K562 (cell line): ENCODE results near the gene MID1IP1. TPM values are rescaled to one million over a fixed set of nuclear protein-coding genes. Genes with fewer than 3 reads are reported as not detected.

Experiments used
- CCNT2 ChIP-seq: IDR thresholded peaks from 2 replicates; pipeline ENCODE4 v1.6.1; 2011; ENCODE audit warnings: borderline replicate concordance, low read depth, mild to moderate bottlenecking, moderate library complexity, mixed read lengths, low read length; ENCODE audit not compliant: insufficient read length; ENCODE audit errors: extremely low read depth
- FOXK1 ChIP-seq: sonication (generic); formaldehyde crosslinking; IDR thresholded peaks from 2 replicates; pipeline ENCODE4 v1.8.0; 2022; ENCODE audit warnings: missing genetic modification reagents, mild to moderate bottlenecking, borderline replicate concordance
- FOXM1 ChIP-seq, 2 experiments: fragments of 450-650 bp in 1 of 2; sonication (generic) in 1 of 2; formaldehyde crosslinking in 1 of 2; IDR thresholded peaks; 2 replicates each; pipeline versions ENCODE4 v1.6.1 to v1.9.0; 2017 to 2022; ENCODE audit warnings: low read depth in 2 of 2, mild to moderate bottlenecking in 2 of 2, missing genetic modification reagents in 1 of 2, moderate library complexity in 1 of 2
- HNRNPLL ChIP-seq: fragments of 200-400 bp; formaldehyde crosslinking; IDR thresholded peaks from 2 replicates; pipeline ENCODE4 v1.6.1; 2017; ENCODE audit warnings: low read length, low read depth, mild to moderate bottlenecking; ENCODE audit not compliant: poor library complexity, severe bottlenecking
- KDM5B ChIP-seq: fragments of 200-600 bp; sonication (generic); IDR thresholded peaks from 2 replicates; pipeline ENCODE4 v1.6.1; 2012; ENCODE audit warnings: low read depth, mild to moderate bottlenecking, moderate library complexity, low read length, control low read depth, inconsistent platforms; ENCODE audit not compliant: insufficient replicate concordance
- MCM7 ChIP-seq, 2 experiments: fragments of 450-650 bp; IDR thresholded peaks; 2 replicates each; pipeline ENCODE4 v1.6.1; 2016 to 2018
- POLR2G ChIP-seq: fragments of 200-400 bp; formaldehyde crosslinking; IDR thresholded peaks from 2 replicates; pipeline ENCODE4 v1.6.1; 2017; ENCODE audit warnings: low read depth, mild to moderate bottlenecking, antibody characterized with exemption, low read length, moderate library complexity
- RBM22 ChIP-seq: fragments of 200-400 bp; formaldehyde crosslinking; IDR thresholded peaks from 2 replicates; pipeline ENCODE4 v1.6.1; 2018; ENCODE audit warnings: low read length, low read depth; ENCODE audit not compliant: poor library complexity, severe bottlenecking
- SIN3A ChIP-seq, 2 experiments: fragments of 150-350 bp in 1 of 2; IDR thresholded peaks; 2 replicates each; pipeline ENCODE4 v1.6.1; 2011 to 2016; ENCODE audit warnings: borderline replicate concordance in 2 of 2, low read depth in 2 of 2, low read length in 2 of 2, mild to moderate bottlenecking in 2 of 2, moderate library complexity in 2 of 2; ENCODE audit not compliant: control insufficient read depth in 1 of 2
- ZBTB43 ChIP-seq: sonication (generic); formaldehyde crosslinking; IDR thresholded peaks from 2 replicates; pipeline ENCODE4 v1.8.0; 2023; ENCODE audit warnings: mild to moderate bottlenecking, missing genetic modification reagents
- polyA plus RNA-seq, 8 experiments: library from polyadenylated mRNA; depleted of rRNA in 4 of 8; stranded (reverse) in 5 of 8; unstranded in 3 of 8; fragments of >200 nt; fragmentation: Nextera tagmentation in 2 of 8; fragmentation: Illumina TruSeq in 1 of 8; extraction: Ambion mirVana in 2 of 8; extraction: Trizol in 1 of 8; gene quantifications; 2 replicates each; pipeline versions ENCODE4 v1.2.1 to v1.2.3, GENCODE V29; 2011 to 2014; ENCODE audit warnings: inconsistent platforms in 1 of 8, missing spikeins in 1 of 8
- total RNA-seq, 7 experiments: library from RNA; depleted of rRNA in 6 of 7; stranded (reverse); fragments of >200 nt in 6 of 7; fragmentation: Illumina TruSeq in 2 of 7; extraction: Trizol in 2 of 7; gene quantifications; 2 replicates each; pipeline versions ENCODE4 v1.2.1 to v1.2.3, GENCODE V29; 2011 to 2021; ENCODE audit warnings: low replicate concordance in 1 of 7
- TF ChIP-seq, protein P1 (sequence below), 2 experiments: fragments of 450-650 bp; IDR thresholded peaks; 2 replicates each; pipeline ENCODE4 v1.6.1; 2016
- TF ChIP-seq, protein P2 (sequence below): sonication (generic); formaldehyde crosslinking; IDR thresholded peaks from 2 replicates; pipeline ENCODE4 v1.8.0; 2022; ENCODE audit warnings: mild to moderate bottlenecking, missing genetic modification reagents, borderline replicate concordance
- TF ChIP-seq, protein P3 (sequence below): fragments of 250-450 bp; sonication (Bioruptor Pico); IDR thresholded peaks from 2 replicates; pipeline ENCODE4 v1.8.0; 2022; ENCODE audit warnings: inconsistent platforms, mild to moderate bottlenecking, moderate library complexity, borderline replicate concordance

The MID1IP1 gene
- total and polyA plus RNA-seq, 9 of the 15 experiments (the other 6 are each of a cell fraction or from before 2014, with no cell fraction given), result 0.51 to 102 (median 27.5) TPM

- TF ChIP-seq CCNT2 (peak; percentile 23), MCM7 (IDR thresholded peaks at IDR 0.05) (no peak), RBM22 (peak; percentile 12), ZBTB43 (CRISPR knock-in tag) (0 out of 2 replicates have a peak, but pooled peaks have one; percentile 40), KDM5B (peak; percentile 14), FOXM1 (IDR thresholded peaks at IDR 0.05; ENCODE audit: low read depth) (no peak), FOXM1 (CRISPR knock-in tag; IDR thresholded peaks at IDR 0.05; ENCODE audit: low read depth) (no peak), POLR2G (peak; percentile 19; the same call in 1 of the 2 replicates), HNRNPLL (peak; percentile 10), SIN3A (IDR thresholded peaks at IDR 0.05; ENCODE audit: borderline replicate concordance in 2 of 2, control insufficient read depth in 1 of 2, low read depth in 2 of 2, low read length in 2 of 2) (peak in 1 of 2 experiments; percentile 45; a peak in 2 of 4 replicates), FOXK1 (CRISPR knock-in tag) (0 out of 2 replicates have a peak, but pooled peaks have one; percentile 11)
- TF ChIP-seq, protein P1, sequence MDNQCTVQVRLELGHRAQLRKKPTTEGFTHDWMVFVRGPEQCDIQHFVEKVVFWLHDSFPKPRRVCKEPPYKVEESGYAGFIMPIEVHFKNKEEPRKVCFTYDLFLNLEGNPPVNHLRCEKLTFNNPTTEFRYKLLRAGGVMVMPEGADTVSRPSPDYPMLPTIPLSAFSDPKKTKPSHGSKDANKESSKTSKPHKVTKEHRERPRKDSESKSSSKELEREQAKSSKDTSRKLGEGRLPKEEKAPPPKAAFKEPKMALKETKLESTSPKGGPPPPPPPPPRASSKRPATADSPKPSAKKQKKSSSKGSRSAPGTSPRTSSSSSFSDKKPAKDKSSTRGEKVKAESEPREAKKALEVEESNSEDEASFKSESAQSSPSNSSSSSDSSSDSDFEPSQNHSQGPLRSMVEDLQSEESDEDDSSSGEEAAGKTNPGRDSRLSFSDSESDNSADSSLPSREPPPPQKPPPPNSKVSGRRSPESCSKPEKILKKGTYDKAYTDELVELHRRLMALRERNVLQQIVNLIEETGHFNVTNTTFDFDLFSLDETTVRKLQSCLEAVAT (IDR thresholded peaks at IDR 0.05), result peak; percentile 30 to 49; a peak in 3 of 4 replicates
- TF ChIP-seq, protein P2, sequence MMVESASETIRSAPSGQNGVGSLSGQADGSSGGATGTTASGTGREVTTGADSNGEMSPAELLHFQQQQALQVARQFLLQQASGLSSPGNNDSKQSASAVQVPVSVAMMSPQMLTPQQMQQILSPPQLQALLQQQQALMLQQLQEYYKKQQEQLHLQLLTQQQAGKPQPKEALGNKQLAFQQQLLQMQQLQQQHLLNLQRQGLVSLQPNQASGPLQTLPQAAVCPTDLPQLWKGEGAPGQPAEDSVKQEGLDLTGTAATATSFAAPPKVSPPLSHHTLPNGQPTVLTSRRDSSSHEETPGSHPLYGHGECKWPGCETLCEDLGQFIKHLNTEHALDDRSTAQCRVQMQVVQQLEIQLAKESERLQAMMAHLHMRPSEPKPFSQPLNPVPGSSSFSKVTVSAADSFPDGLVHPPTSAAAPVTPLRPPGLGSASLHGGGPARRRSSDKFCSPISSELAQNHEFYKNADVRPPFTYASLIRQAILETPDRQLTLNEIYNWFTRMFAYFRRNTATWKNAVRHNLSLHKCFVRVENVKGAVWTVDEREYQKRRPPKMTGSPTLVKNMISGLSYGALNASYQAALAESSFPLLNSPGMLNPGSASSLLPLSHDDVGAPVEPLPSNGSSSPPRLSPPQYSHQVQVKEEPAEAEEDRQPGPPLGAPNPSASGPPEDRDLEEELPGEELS (CRISPR knock-in tag), result 0 out of 2 replicates have a peak, but pooled peaks have one; percentile 43
- TF ChIP-seq, protein P3, sequence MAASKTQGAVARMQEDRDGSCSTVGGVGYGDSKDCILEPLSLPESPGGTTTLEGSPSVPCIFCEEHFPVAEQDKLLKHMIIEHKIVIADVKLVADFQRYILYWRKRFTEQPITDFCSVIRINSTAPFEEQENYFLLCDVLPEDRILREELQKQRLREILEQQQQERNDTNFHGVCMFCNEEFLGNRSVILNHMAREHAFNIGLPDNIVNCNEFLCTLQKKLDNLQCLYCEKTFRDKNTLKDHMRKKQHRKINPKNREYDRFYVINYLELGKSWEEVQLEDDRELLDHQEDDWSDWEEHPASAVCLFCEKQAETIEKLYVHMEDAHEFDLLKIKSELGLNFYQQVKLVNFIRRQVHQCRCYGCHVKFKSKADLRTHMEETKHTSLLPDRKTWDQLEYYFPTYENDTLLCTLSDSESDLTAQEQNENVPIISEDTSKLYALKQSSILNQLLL (CRISPR knock-in tag), result no peak
- TF ChIP-seq, all 486 proteins: peak for 18
These were observed 3.6 kb downstream of the MID1IP1 start (continued) for GRCh38 chrX:38804682-38805431.
